ENCODE measurements around the gene OR52B6.

DNA sequence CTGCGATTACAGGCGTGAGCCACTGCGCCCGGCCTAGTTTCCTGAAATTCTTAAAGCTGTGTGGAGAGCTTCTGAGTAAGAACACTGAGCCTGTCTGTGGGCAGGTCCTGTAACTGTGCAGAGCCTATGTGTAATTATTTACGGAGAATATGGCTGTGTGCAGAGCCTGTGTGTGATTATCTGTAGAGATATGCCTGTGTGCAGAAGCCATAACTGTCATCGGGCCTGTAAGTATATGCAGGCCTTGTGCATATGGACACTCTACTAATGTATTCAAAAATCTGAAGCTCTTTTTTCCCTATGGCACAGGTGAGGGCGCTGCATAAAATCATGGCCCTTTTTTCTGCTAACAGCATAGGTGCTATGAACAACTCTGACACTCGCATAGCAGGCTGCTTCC, at the start of gene OR52B6:
- TF ChIP-seq, protein P1, sequence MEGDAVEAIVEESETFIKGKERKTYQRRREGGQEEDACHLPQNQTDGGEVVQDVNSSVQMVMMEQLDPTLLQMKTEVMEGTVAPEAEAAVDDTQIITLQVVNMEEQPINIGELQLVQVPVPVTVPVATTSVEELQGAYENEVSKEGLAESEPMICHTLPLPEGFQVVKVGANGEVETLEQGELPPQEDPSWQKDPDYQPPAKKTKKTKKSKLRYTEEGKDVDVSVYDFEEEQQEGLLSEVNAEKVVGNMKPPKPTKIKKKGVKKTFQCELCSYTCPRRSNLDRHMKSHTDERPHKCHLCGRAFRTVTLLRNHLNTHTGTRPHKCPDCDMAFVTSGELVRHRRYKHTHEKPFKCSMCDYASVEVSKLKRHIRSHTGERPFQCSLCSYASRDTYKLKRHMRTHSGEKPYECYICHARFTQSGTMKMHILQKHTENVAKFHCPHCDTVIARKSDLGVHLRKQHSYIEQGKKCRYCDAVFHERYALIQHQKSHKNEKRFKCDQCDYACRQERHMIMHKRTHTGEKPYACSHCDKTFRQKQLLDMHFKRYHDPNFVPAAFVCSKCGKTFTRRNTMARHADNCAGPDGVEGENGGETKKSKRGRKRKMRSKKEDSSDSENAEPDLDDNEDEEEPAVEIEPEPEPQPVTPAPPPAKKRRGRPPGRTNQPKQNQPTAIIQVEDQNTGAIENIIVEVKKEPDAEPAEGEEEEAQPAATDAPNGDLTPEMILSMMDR (IDR thresholded peaks at IDR 0.05; ENCODE audit: low read length) = no peak
- TF ChIP-seq EZH2 (IDR thresholded peaks at IDR 0.05; ENCODE audit: borderline replicate concordance, low read length) = no peak

All from OCI-LY1 (cell line).